GM12873 (cell line): Measurements from ENCODE around the gene KIF26B.

Source experiments
- CTCF ChIP-seq: IDR thresholded peaks from 2 replicates; pipeline ENCODE4 v1.5.1; 2012; ENCODE audit warnings: low read depth, mild to moderate bottlenecking, moderate library complexity, low read length, control low read depth; ENCODE audit not compliant: insufficient read depth; ENCODE audit errors: missing control alignments

Gene KIF26B

GRCh38 chr1:245209658-245210435 is 55.1 kb downstream of the KIF26B start:
- no peak for TF ChIP-seq CTCF

- no peak for TF ChIP-seq CTCF
Measured at GRCh38 chr1:245211035-245211749, 56.4 kb downstream of the KIF26B start.

- TF ChIP-seq CTCF: no peak
Measured at GRCh38 chr1:245211761-245212160, 57.0 kb downstream of the KIF26B start.

- no peak for TF ChIP-seq CTCF
Measured at GRCh38 chr1:245212221-245212710, 57.5 kb downstream of the KIF26B start.

GRCh38 chr1:245213066-245213831 is 58.5 kb downstream of the KIF26B start:
- no peak for TF ChIP-seq CTCF

GRCh38 chr1:245215071-245215470 is 60.3 kb downstream of the KIF26B start:
- TF ChIP-seq CTCF: no peak
